NB4 (cell line): ENCODE results near the gene DENND1B.

Experiments used
- DNase-seq: peaks from one replicate; pipeline ENCODE4 v3.0.0; 2010; ENCODE audit warnings: low read depth
- H3K4me3 ChIP-seq: one replicate; pipeline ENCODE4 v1.5.1; 2011; ENCODE audit warnings: mild to moderate bottlenecking, low read depth, low read length, moderate library complexity
- MYC ChIP-seq: IDR thresholded peaks from 2 replicates; pipeline ENCODE4 v1.6.1; 2011; ENCODE audit warnings: low read depth, low read length
- POLR2A ChIP-seq: IDR thresholded peaks from 2 replicates; pipeline ENCODE4 v1.6.1; 2011; ENCODE audit warnings: mild to moderate bottlenecking; ENCODE audit not compliant: insufficient read length; ENCODE audit errors: extremely low read depth
- TF ChIP-seq, protein P1 (sequence below): IDR thresholded peaks from one replicate; pipeline ENCODE4 v1.5.1; 2012; ENCODE audit warnings: low read depth, low read length
- TF ChIP-seq, protein P2 (sequence below): IDR thresholded peaks from 2 replicates; pipeline ENCODE4 v1.6.1; 2011; ENCODE audit warnings: low read depth, low read length

The DENND1B gene

DNA sequence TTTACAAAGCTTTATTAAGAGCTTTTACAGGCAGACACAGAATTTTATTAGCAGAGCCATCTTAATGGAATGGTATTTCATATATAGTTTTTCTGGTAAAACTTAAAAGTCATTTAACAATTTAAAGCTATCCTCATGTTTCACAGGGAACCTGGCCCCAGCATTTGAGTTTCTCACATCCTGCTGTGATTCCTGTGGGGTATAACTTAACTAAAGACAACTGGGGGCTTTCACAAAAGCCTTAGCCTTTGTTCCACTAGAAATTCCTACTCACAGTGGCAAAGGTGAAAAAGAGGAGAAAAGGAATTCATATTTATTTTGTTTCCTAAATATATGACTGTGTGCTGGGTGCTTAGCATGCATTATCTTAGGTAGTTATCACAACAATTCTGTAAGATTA lies 233.9 kb downstream of the DENND1B start:
- H3K4me3 ChIP-seq = no peak overlapping the region
- TF ChIP-seq, protein P1, sequence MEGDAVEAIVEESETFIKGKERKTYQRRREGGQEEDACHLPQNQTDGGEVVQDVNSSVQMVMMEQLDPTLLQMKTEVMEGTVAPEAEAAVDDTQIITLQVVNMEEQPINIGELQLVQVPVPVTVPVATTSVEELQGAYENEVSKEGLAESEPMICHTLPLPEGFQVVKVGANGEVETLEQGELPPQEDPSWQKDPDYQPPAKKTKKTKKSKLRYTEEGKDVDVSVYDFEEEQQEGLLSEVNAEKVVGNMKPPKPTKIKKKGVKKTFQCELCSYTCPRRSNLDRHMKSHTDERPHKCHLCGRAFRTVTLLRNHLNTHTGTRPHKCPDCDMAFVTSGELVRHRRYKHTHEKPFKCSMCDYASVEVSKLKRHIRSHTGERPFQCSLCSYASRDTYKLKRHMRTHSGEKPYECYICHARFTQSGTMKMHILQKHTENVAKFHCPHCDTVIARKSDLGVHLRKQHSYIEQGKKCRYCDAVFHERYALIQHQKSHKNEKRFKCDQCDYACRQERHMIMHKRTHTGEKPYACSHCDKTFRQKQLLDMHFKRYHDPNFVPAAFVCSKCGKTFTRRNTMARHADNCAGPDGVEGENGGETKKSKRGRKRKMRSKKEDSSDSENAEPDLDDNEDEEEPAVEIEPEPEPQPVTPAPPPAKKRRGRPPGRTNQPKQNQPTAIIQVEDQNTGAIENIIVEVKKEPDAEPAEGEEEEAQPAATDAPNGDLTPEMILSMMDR = no peak
- TF ChIP-seq POLR2A (no peak), MYC (no peak)
- TF ChIP-seq, protein P2, sequence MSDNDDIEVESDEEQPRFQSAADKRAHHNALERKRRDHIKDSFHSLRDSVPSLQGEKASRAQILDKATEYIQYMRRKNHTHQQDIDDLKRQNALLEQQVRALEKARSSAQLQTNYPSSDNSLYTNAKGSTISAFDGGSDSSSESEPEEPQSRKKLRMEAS = no peak
- no peak for DNase-seq

DNA sequence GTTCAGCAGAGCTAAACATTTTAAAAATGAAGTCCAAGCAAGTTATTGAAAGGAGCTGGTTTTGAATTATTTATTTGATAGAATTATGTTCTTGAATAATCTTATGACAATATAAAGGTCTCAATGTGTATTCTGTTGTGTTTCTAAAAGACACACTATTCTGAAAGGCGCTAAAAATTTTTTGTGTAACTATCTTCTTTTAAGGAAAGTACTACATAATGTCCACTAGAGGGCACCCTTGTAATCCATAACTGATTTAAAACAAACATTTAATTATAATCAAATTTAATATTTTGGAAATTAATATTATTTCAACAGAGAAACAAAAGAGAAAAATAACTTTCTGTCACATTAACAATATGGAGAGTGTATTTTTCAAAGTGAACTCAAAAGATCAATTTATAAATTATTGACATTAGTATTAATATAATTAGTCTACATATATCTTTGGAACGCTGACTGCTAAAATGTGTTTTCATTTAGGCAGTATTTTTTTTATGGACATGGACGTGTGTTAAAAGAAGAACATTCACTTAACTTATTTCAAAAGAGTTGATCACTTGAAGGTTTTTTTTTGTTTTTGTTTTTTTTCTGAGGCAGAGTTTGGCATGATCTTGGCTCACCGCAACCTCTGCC lies 248.4 kb downstream of the DENND1B start:
- TF ChIP-seq POLR2A = no peak
- TF ChIP-seq, protein P1 = no peak
- TF ChIP-seq, protein P2 = no peak
- no peak for TF ChIP-seq MYC
- no peak overlapping the region for H3K4me3 ChIP-seq
- DNase-seq = peak; percentile 49

DNA sequence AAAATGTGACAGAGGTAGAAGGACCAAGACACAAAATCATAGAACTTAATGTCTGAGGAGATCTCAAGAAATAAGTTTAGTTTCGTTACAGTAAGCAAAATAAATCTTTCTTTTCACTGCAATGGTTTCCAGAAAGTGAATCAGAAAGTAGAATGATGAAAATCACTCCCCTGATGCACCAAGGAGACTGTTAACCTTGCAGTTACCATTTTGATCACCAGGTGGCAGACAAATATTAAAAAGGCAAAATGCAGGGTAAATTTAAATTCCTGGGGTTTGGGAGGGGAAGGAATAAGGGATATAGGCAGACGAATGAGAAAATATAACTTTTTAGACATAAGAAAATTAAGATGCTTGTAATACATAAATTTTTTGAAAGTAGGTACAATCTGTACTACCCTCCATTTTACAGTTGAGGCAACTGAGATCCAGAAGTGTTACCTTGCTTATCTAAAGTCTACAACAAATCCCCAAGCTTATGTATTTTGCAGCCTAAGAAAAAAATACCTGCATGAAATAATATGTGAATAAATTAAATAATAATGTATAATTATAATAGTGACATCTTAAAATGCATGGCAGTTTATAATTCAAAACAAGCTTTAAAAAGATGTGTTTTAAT lies 254.1 kb downstream of the DENND1B start:
- peak; percentile 45 for DNase-seq
- no peak overlapping the region for H3K4me3 ChIP-seq
- TF ChIP-seq, protein P2 = no peak
- TF ChIP-seq, protein P1 = peak; percentile 68
- TF ChIP-seq MYC (no peak), POLR2A (no peak)

DNA sequence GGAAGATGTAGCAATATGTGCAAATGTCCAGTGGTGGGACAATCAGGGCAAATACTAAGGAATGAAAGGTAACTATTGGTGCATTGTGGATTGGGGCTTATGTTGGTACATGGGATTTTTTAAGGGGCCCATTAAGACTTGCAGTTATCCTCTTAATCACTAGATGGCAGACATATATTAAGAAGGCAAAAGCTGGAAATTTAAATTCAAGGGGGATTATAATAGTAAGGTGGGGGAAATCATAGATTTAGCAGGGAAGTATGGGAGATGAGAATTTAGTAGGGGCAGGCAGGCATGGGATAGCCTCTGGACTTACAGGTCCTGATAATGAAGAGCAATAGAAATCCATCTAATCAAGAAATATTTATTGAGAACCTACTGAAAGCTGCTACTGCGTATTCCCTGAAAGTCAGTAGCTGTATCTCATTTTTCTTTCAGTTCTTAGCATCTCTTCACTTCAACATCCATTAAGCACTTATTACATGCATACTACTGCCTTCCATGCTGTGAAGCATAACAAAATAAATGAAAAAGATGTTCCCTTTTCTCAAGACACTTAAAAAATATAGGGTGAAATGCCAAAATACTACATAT lies 255.4 kb downstream of the DENND1B start:
- no peak overlapping the region for H3K4me3 ChIP-seq
- peak; percentile 24 for DNase-seq
- TF ChIP-seq POLR2A = no peak
- TF ChIP-seq, protein P1 = peak; percentile 22
- TF ChIP-seq, protein P2 = no peak

DNA sequence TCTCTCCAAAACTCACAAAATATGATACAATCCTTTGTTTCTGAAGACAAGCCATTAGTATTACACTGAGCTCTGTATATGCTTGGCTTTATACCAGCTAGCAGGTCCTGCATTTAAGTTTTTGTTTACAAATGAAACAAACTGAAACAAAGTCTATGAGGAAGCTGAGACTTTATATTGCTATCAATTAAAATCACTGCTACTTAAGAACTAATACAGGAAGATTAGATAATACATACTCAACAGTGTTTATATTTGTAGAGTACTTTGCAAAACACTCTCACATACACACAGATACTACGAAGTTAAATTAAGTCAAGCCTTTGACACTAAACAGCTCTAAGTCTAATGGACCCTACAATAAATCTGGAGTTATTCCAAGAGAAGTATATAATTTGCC lies 259.9 kb downstream of the DENND1B start:
- DNase-seq = no peak
- H3K4me3 ChIP-seq = no peak overlapping the region
- TF ChIP-seq, protein P2 = no peak
- no peak for TF ChIP-seq POLR2A
- TF ChIP-seq, protein P1 = no peak
- no peak for TF ChIP-seq MYC
